GM12891 (cell line): ENCODE data around the gene DENND5A.

Source experiments
- POLR2A ChIP-seq: IDR thresholded peaks from 2 replicates; pipeline ENCODE4 v1.6.1; 2011; ENCODE audit warnings: low read depth, low read length, control low read depth
- POLR2AphosphoS5 ChIP-seq: IDR thresholded peaks from 2 replicates; pipeline ENCODE4 v1.6.1; 2011; ENCODE audit warnings: low read depth, low read length, control low read depth
- POU2F2 ChIP-seq: IDR thresholded peaks from 2 replicates; pipeline ENCODE4 v1.6.1; 2011; ENCODE audit warnings: low read depth, mild to moderate bottlenecking, control low read depth, low read length, moderate library complexity
- SPI1 ChIP-seq: IDR thresholded peaks from 2 replicates; pipeline ENCODE4 v1.6.1; 2011; ENCODE audit warnings: low read depth, low read length, control low read depth
- TAF1 ChIP-seq: IDR thresholded peaks from 2 replicates; pipeline ENCODE4 v1.6.1; 2011; ENCODE audit warnings: low read depth, low read length, control low read depth

DNA sequence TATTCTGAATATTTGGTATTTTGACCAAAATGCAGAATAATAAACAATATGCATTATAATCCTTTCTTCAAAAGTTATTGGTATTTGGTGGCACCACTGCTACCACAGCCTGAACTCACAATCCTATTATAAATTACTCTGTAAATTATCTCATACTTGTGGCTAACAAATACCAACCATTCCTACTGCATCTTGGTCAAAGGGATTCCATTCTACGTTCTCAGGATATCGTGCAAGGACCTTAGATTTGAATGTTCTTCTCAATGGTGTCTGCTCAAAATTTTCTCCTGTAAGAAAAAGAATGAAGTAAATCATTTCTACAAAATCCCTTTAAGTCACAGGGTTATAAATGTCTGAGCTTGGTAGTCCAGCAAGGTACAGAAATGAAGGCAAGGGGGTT lies 58.7 kb downstream of the DENND5A start:
- TF ChIP-seq POLR2A, result no peak
- no peak for TF ChIP-seq TAF1
- TF ChIP-seq POLR2AphosphoS5, result no peak
- no peak for TF ChIP-seq SPI1
- TF ChIP-seq POU2F2, result no peak
